ENCODE results near the gene SLC29A4.
"Not testable (repeated sequence)": the region's sequence is repeated elsewhere in the genome, so short reads cannot be mapped to it uniquely, and the experiment has no call there.

Gene SLC29A4

GRCh38 chr7:5287802-5288201, 5.1 kb downstream of the SLC29A4 start:
- no peak overlapping the region for H3K27ac ChIP-seq (ENCODE audit: extremely low read depth, low read depth, low read length)
- H3K4me1 ChIP-seq (ENCODE audit: control insufficient read depth, insufficient read depth, low read length) = no peaks in the 10 kb centered on the region; the same call in 1 of the 2 replicates
- CTCF ChIA-PET = interaction anchor here (1.5 kb wide), 1 partner anchor 198 kb away, joined by 4 read pairs; no protein-coding TSS in a partner anchor
- peaks cover 0 to 16% of the 10 kb centered on the region in 2 experiments; a peak in 2 of 3 replicates for H3K36me3 ChIP-seq (ENCODE audit: control insufficient read depth in 2 of 2, insufficient read depth in 1 of 2, low read length in 2 of 2)
- TF ChIP-seq ZNF529 (tag by site-specific recombination; IDR thresholded peaks at IDR 0.05; ENCODE audit: insufficient replicate concordance) = no peak
- TF ChIP-seq, protein P1, sequence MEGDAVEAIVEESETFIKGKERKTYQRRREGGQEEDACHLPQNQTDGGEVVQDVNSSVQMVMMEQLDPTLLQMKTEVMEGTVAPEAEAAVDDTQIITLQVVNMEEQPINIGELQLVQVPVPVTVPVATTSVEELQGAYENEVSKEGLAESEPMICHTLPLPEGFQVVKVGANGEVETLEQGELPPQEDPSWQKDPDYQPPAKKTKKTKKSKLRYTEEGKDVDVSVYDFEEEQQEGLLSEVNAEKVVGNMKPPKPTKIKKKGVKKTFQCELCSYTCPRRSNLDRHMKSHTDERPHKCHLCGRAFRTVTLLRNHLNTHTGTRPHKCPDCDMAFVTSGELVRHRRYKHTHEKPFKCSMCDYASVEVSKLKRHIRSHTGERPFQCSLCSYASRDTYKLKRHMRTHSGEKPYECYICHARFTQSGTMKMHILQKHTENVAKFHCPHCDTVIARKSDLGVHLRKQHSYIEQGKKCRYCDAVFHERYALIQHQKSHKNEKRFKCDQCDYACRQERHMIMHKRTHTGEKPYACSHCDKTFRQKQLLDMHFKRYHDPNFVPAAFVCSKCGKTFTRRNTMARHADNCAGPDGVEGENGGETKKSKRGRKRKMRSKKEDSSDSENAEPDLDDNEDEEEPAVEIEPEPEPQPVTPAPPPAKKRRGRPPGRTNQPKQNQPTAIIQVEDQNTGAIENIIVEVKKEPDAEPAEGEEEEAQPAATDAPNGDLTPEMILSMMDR (tag by site-specific recombination; IDR thresholded peaks at IDR 0.05) = no peak
- TF ChIP-seq BCL11A (tag by site-specific recombination; IDR thresholded peaks at IDR 0.05; ENCODE audit: low read depth) = no peak
- TF ChIP-seq ZNF785 (tag by site-specific recombination; IDR thresholded peaks at IDR 0.05) = no peak
- TF ChIP-seq GLI2 (tag by site-specific recombination; IDR thresholded peaks at IDR 0.05; ENCODE audit: borderline replicate concordance, low read depth) = no peak
- 0 out of 2 replicates have a peak, but pooled peaks have one; percentile 45 for TF ChIP-seq RBAK (tag by site-specific recombination; IDR thresholded peaks at IDR 0.05)
- no peak overlapping the region for H3K4me3 ChIP-seq (ENCODE audit: low read depth, low read length)
- POLR2A ChIA-PET = no interaction called here
- H3K9me3 ChIP-seq (ENCODE audit: control insufficient read depth, insufficient read depth, low read depth, low read length) = no peaks in the 10 kb centered on the region

DNA sequence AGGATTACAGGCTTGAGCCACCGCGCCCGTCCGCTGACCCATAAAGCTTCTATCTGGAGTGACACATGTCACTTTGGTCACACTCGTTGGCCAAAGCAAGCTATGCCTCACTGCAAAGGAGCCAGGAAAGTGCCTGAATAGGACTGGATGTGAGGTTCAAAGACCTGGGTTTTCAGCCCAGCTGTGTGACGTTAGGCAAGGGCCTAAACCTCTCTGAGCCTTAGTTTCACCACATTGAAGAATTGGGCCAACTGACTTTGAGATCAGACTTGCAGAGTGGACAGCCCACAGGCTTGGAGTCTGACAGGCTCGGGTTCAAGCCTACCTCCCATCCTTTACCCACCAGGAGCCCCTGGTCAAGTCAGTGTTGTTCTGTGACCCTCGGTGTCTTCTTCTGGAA, 5.8 kb downstream of the SLC29A4 start:
- H3K27ac ChIP-seq (ENCODE audit: extremely low read depth, low read depth, low read length); H3K9me3 ChIP-seq (ENCODE audit: control insufficient read depth, insufficient read depth, low read depth, low read length); H3K4me3 ChIP-seq (ENCODE audit: low read depth, low read length); H3K4me1 ChIP-seq (ENCODE audit: control insufficient read depth, insufficient read depth, low read length); POLR2A ChIA-PET: not testable (repeated sequence)
- CTCF ChIA-PET = interaction anchor here (1.5 kb wide), 2 partner anchors 49 to 197 kb away, joined by 4 to 5 read pairs; no protein-coding TSS in a partner anchor
- peaks cover 0 to 16% of the 10 kb centered on the region in 2 experiments; a peak in 2 of 3 replicates for H3K36me3 ChIP-seq (ENCODE audit: control insufficient read depth in 2 of 2, insufficient read depth in 1 of 2, low read length in 2 of 2)

- H3K36me3 ChIP-seq (ENCODE audit: control insufficient read depth in 2 of 2, insufficient read depth in 1 of 2, low read length in 2 of 2) = peaks cover 0 to 20% of the 10 kb centered on the region in 2 experiments; a peak in 2 of 3 replicates
- H3K4me1 ChIP-seq (ENCODE audit: control insufficient read depth, insufficient read depth, low read length) = no peaks in the 10 kb centered on the region; the same call in 1 of the 2 replicates
- H3K27ac ChIP-seq (ENCODE audit: extremely low read depth, low read depth, low read length) = no peak overlapping the region
- no peaks in the 10 kb centered on the region for H3K9me3 ChIP-seq (ENCODE audit: control insufficient read depth, insufficient read depth, low read depth, low read length)
- H3K4me3 ChIP-seq (ENCODE audit: low read depth, low read length) = no peak overlapping the region
- TF ChIP-seq PRDM10 (tag by site-specific recombination; IDR thresholded peaks at IDR 0.05) (no peak), ZNF10 (tag by site-specific recombination; IDR thresholded peaks at IDR 0.05) (peak; percentile 89)
- ChIA-PET POLR2A (no interaction called here), CTCF (interaction anchor here (1.5 kb wide), 2 partner anchors 49 to 196 kb away, joined by 4 to 5 read pairs; no protein-coding TSS in a partner anchor)
Observed at GRCh38 chr7:5289355-5289754, 6.6 kb downstream of the SLC29A4 start.

GRCh38 chr7:5291301-5291700, 8.6 kb downstream of the SLC29A4 start:
- H3K4me1 ChIP-seq (ENCODE audit: control insufficient read depth, insufficient read depth, low read length) = no peaks in the 10 kb centered on the region
- no peak overlapping the region for H3K4me3 ChIP-seq (ENCODE audit: low read depth, low read length)
- no peaks in the 10 kb centered on the region for H3K9me3 ChIP-seq (ENCODE audit: control insufficient read depth, insufficient read depth, low read depth, low read length)
- CTCF ChIA-PET = no interaction called here
- no peak overlapping the region for H3K27ac ChIP-seq (ENCODE audit: extremely low read depth, low read depth, low read length)
- POLR2A ChIA-PET = no interaction called here
- H3K36me3 ChIP-seq (ENCODE audit: control insufficient read depth in 2 of 2, insufficient read depth in 1 of 2, low read length in 2 of 2) = peaks cover 0 to 29% of the 10 kb centered on the region in 2 experiments; a peak in 2 of 3 replicates
- no peak for TF ChIP-seq ZNF10 (tag by site-specific recombination; IDR thresholded peaks at IDR 0.05)
- no peak for TF ChIP-seq ZNF175 (tag by site-specific recombination; IDR thresholded peaks at IDR 0.05)
- no peak for TF ChIP-seq ZNF670 (tag by site-specific recombination; IDR thresholded peaks at IDR 0.05; ENCODE audit: low read depth)
- TF ChIP-seq PRDM1 (tag by site-specific recombination; IDR thresholded peaks at IDR 0.05) = no peak
- TF ChIP-seq SCRT1 (tag by site-specific recombination; IDR thresholded peaks at IDR 0.05; ENCODE audit: borderline replicate concordance) = no peak
- no peak for TF ChIP-seq ZNF48 (tag by site-specific recombination; IDR thresholded peaks at IDR 0.05)
- TF ChIP-seq SALL2 (tag by site-specific recombination; IDR thresholded peaks at IDR 0.05; ENCODE audit: borderline replicate concordance) = no peak
- no peak for TF ChIP-seq ZNF350 (tag by site-specific recombination; IDR thresholded peaks at IDR 0.05)
- TF ChIP-seq ZNF341 (tag by site-specific recombination; IDR thresholded peaks at IDR 0.05; ENCODE audit: low read depth) = no peak
- TF ChIP-seq ZBTB10 (tag by site-specific recombination; IDR thresholded peaks at IDR 0.05) = no peak
- TF ChIP-seq SETDB1 (IDR thresholded peaks at IDR 0.05; ENCODE audit: insufficient read length, low read length) = no peak
- TF ChIP-seq ZNF433 (tag by site-specific recombination; IDR thresholded peaks at IDR 0.05; ENCODE audit: low read depth) = no peak
- TF ChIP-seq IKZF3 (tag by site-specific recombination; IDR thresholded peaks at IDR 0.05) = no peak
